OCI-M2 (cell line): ENCODE measurements around the gene PATJ.
"Not testable (repeated sequence)": the region's sequence is repeated elsewhere in the genome, so short reads cannot be mapped to it uniquely, and the experiment has no call there.

Experiments
- DNase-seq: peaks from one replicate; lab custom pipeline; 2025; ENCODE audit not compliant: unreplicated experiment; lab: John Stamatoyannopoulos, UW

PATJ gene

GRCh38 chr1:61935516-61935915 is 193.2 kb downstream of the PATJ start:
- DNase-seq: no peak

GRCh38 chr1:61936839-61937238 is 194.6 kb downstream of the PATJ start:
- no peak for DNase-seq

DNA sequence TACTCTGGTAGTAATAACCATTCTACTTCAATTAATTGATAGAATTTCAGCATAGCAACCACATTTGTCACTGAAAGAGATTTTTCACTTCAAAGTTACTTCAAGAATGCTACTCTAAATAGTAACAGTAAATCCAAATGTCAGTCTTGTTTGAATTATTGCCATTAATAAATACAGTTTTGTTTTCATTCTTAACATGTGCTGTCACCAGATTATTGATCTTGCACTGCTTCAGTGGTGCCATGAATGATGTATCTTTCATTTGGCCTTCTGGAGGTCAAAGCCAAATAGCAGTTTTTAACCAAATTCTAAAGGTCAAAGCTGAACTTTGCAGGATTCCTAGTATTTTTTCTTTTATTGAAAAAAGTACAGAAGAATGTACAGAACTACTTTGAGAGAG is 199.5 kb downstream of the PATJ start:
- DNase-seq: no peak

- no peak for DNase-seq
These were observed 200.6 kb downstream of the PATJ start for GRCh38 chr1:61942856-61943255.

DNA sequence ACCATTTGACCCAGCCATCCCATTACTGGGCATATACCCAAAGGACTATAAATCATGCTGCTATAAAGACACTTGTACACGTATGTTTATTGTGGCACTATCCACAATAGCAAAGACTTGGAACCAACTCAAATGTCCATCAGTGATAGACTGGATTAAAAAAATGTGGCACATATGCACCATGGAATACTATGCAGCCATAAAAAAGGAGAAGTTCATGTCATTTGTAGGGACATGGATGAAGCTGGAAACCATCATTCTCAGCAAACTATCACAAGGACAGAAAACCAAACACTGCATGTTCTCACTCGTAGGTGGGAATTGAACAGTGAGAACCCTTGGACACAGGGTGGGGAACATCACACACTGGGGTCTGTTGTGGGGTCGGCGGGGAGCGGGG is 206.4 kb downstream of the PATJ start:
- not testable (repeated sequence) for DNase-seq

DNA sequence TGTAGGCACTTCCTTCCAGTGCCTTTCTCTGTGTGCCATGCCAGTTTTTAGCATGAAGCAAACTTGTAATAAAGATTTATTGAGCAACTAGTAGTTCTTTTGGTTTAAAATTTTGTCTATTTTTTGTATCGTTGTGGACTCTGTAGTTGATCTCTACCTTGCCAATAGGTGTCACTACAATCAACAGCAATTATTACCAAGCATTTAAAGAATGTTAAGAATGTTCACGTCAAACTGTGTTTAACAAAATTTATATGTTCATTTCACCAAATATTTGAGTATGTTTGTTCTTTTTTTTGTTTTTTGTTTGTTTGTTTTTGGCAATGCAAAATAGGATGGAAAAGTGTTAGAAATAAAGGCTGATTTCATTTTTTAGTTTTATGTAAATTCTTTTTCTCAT is 208.1 kb downstream of the PATJ start:
- no peak for DNase-seq

DNA sequence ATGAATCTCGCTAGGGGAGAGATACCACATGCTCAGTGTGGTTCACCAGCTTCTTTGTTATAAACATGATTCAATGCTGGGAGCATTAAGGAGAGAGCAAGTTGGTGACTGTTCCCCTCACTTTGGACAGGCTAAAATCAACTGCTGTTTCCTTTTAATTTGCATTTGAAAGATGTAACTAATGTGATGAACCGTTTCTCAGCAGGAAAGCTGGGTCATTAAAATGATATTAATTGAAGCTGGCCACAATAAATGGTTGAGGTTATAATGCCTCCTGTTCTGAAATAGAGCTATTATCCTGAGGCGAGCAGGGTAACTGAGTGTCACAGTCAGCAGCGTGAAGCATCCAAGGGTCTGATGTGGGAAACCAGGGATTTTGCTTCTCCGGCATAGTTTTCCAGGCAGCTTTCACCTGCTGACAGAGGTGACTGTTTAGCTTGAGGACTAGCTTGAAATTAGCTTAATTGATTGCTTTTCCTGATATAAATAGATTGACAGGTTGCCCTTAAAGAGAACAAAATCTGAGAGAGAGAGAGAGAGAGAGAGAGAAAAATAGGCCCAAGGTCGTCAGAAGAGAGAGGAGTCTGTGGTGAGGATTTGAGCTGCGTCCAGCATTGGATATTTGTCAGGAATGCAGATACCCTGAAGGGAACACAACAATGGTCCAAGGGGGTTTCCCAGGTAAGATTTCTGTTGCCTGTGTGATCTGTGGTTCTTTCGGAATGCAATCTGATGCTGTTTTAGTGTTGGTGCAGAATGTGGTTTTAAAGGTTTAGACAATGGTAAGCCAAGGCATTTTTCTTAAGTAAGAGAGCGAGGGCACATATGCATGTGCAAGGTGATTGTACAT is 209.7 kb downstream of the PATJ start:
- no peak for DNase-seq

DNA sequence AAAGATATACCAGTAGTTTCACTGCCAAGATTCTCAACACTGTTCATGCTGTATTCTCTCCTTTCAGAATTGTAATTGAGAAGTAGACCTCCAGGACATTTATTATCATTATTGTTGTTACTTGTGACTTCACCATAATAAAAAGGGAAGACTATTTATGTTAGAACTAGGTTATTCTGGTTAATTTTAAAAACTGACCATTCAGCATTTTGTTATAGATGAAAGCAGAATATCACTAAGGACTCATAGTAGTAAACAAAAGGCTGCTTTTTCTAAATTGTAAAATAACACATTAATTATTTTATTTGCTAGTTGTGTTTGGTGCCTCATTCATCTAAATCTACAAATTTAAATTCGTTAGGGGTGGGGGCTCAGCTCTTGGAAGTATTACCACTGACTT is 210.4 kb downstream of the PATJ start:
- DNase-seq: no peak

GRCh38 chr1:61953076-61953789 is 211.0 kb downstream of the PATJ start:
- DNase-seq: no peak

- DNase-seq: no peak
These were observed 211.5 kb downstream of the PATJ start for GRCh38 chr1:61953790-61954150.

DNA sequence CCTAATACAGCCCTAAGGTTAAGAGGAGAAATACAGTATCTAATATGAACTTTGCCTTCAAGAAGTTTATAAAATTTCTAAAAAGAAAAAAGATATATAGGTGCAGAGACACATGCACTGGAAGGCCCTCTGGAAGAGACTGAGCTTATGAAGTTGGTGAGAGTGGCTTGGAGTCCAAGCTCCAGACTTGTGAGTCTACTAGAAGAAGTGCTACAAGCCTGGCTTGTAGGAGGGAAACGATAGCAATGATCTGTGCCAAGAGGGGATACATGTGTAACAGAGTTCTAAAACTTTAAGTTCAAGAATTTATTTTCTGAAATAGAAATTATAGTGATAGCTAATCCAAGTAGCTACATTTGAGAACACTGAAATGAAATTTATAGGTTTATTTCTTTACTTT is 213.0 kb downstream of the PATJ start:
- DNase-seq: no peak

- DNase-seq: no peak
These were observed 213.9 kb downstream of the PATJ start for GRCh38 chr1:61956016-61956645.

GRCh38 chr1:61956784-61957183 is 214.5 kb downstream of the PATJ start:
- no peak for DNase-seq

DNA sequence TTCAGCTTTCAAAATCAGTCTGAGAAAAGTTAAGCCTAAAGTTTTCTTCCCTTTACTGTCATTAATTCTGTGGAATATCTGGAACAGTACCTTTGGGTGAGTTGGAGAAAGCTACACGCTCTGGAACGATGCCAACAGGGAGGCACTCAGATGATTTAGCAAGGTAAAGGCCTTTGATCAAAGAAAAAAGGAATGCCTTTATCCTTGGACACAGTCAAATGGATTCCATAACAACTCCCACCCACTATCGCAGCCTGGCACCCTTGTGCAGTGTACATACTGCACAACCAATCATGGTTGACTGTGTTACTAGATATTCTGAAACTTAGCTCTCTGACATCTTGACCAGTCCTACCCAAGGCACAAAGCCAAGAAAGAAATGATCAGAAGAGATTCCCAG is 218.7 kb downstream of the PATJ start:
- no peak for DNase-seq

GRCh38 chr1:61962631-61963030 is 220.4 kb downstream of the PATJ start:
- no peak for DNase-seq

DNA sequence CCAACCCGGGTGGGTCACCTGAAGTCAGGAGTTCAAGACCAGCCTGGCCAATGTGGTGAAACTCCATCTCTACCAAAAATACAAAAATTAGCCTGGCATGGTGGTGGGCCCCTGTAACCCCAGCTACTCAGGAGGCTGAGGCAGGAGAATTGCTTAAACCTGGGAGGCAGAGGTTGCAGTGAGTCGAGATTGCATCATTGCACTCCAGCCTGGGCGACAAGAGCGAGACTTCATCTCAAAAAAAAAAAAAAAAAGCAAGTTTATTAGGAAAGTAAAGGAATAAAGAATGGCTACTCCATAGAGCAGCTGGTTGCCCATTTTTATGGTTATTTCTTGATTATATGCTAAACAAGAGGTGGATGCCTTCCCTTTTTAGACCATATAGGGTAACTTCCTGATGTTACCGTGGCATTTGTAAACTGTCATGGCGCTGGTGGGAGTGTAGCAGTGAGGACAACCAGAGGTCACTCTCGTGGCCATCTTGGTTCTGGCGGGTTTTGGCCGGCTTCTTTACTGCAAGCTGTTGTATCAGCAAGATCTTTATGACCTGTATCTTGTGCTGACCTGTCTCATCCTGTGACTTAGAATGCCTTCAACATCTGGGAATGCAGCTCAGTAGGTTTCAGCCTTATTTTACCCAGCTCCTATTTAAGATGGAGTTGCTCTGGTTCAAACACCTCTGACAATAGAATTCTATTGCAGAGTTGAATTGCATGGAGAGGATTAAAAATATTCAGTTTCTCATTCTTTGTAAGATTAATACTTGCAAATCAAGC is 224.4 kb downstream of the PATJ start:
- not testable (repeated sequence) for DNase-seq

DNA sequence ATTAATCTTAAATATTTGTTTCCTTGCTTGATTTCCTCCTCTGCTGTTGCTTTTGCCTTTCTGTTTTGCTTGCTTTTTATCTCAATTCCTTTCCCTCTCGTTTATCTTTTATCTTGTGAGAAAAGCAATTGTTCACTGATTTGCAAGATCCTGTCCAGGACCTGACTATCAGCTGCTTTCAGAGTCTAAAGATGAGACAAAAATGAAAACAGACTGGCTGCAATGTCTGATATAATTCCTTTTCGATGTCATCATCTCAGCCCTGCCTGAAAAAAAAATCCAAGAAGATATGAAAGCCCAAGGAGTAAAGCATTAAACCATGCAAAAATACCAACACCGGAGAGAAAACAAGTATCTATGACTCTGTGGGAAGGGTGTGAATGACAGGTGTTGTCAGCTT is 225.5 kb downstream of the PATJ start:
- no peak for DNase-seq

- no peak for DNase-seq
These were observed 226.6 kb downstream of the PATJ start for GRCh38 chr1:61968869-61969268.

GRCh38 chr1:61973100-61973837 is 231.0 kb downstream of the PATJ start:
- DNase-seq: no peak

GRCh38 chr1:61975638-61976037 is 233.4 kb downstream of the PATJ start:
- DNase-seq: no peak

GRCh38 chr1:61976566-61976965 is 234.3 kb downstream of the PATJ start:
- no peak for DNase-seq
